GM04503 (cell line): ENCODE results near the gene TSN.
A peak's percentile ranks its signal among the peaks of the same experiment; 100 is the strongest.
"Not testable (repeated sequence)": the region's sequence is repeated elsewhere in the genome, so short reads cannot be mapped to it uniquely, and the experiment has no call there.

Experiments used
- DNase-seq: peaks from one replicate; pipeline ENCODE4 v3.0.0-alpha.2; 2012; ENCODE audit warnings: low read depth

TSN gene

DNA sequence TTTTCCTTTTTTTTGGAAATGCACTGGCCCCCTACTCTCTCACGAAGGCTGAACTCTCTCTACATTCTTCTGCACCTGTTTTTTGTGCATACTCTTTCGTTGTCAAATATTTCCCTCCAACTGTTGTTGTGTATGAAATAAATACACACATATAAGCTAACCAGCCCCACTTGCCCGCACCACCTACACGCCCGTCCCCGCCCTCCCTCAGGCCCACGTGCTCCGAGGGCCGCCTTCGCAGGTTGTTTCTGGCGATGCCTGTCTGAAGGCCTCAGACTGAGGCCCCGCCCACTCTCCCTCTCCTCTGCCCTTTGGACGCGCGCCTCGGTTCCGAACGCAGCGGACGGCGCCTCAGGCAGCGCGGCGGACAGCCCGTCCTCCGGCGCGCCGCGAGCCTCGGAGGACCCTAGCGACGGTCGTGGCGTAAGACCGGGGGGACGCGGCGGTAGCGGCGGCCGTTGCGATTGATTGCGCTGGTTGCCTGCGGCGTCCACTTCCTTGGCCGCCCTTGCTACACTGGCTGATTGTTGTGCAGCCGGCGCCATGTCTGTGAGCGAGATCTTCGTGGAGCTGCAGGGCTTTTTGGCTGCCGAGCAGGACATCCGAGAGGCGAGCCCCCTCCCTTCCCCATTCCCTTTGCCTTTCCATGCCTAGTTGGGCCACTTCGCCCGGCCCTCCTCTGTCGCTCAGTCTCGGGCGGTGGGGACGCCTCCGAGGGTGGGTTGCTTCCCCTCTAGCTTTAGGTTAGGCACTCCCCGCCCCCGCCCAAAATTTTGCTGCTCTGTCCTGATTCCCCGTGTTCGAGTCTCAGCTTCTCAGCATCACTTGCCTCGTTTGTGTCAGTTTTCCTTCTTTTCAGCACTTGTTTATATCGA is at the start of gene TSN:
TSN (plus strand) TSS at position 415 of the 875 bp plus-strand sequence; CDS start at position 544, 129 bp downstream.
- DNase-seq = peak; percentile 69

DNA sequence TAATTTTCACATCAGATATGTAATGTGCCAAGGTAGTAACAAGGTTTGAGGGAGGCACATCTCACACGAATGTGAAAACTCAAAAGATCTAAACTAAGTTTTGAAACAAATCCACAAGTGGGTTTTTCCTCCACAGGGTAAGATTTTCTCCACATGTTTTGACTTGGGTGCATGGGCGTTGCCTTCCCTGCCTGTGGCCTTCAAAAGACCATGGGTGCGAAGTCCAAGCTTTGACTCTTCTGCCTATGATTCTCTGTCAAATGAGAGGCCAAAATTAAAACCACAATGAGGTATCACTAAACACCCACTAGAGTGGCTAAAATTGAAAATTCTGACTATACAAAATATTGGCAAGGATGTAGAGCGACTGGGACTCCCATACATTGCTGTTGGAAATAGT is 49.5 kb upstream of the TSN start:
- DNase-seq = no peak

DNA sequence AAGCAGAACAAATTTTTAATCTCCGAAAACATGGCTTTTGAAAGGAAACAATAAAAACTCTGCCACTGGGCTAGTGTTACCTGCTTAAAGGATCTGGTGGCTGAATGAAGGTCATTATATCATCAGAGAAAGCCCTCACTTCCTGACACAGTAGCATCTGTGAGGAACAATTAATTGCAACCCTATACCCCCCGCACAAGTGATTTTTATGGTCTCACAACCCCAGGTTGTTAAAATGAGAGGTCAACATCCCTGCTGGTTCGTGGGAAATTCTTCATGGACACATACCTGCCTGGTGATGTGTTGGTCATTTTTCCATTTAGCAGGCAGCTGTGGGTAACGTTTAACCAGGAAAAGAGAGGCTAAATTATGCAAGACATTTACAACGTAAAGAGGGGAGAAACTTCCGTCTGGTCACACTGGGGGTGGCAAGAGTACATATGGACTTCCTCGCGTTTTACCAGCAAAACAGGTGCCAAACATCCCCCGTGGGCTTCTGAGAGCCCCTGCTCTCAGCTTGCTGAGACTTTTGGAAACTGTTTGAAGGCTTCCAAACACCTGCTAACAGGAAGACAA is 48.0 kb upstream of the TSN start:
- DNase-seq = no peak

DNA sequence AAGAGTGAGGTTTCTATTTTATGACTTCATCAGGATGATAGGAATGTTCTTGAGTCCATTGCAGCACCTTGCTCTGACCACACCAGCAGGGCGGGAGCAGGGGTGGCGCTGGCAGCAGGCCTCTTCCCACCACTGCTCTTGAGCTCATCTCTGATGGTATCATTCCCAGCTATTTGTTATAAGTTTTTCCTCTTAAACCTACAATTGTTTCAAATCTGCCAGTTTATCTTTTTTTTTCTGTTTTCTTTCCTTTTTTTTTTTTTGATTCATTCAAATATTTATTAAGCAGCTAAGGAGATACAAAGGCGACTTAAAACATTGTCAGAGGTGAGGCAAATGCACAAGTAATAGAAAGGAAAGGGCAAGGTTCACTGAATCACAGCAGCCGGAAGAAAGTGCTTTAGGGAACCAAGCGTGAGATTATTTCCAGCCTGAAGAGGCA is 47.5 kb upstream of the TSN start:
- DNase-seq = no peak

DNA sequence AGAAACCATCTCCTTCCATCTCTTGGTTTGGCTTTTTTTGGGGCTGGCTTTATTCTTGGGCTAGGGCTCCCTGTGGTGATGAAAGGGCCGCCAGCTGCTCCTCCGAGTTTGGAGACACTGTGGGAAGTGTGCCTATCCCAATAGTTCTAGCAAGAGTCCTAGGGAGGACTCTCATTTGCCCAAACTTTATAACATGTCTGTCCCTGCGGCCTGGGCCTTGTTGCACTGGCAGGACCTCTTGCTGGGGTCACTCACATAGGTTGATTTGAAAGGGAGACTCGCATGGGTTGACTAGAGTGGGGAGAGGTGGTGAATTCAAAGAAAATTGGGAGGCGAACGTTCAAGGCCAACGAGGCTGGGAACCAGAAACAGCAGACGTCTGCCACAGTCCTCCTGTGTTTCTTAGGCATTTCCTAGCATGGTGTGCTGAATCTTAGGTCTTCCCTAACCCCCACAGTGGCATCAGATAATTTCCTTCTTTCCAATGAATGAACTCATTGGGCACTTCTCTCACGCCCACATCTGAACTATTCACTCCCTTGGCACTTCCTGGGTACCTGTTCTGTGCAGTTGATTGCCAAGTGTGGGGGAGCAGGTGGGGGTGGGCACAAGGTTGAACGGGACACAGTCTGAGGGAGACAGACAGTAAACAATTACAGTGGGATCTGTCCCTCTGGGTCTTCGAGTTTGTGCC is 45.5 kb upstream of the TSN start:
- DNase-seq = no peak

DNA sequence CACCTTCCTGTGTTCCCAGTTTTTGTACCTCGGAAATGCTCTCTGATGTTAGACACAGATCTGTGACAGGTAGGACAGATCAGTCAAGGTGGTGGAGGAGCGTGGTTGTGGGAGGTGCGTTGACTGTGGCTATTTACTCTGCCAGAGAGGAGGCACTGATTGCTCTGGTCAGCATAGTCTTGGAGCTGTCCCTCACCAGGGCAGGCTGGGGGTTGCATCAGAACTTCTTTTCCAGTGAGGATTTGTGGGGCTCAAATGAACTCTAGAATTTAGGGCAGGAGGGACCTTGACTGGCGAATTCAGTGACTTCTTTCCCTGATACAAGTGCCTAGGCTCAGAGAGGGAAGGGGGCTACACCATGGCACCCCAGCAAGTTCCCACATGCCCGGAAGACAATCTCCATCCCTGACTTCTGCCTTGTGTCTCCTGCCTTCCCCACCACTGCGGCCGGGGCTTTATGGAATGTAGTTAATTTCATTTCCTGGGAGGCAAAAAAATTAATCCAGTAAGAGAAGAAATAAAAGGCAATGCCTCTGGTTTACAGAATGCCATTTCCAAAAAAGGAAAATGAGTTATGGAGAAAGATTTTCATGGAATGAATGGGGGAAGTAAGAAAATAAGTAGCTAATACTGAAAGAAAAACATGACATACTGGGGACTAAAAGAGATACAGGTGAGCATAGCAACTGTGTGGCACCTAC is 44.8 kb upstream of the TSN start:
- no peak for DNase-seq

DNA sequence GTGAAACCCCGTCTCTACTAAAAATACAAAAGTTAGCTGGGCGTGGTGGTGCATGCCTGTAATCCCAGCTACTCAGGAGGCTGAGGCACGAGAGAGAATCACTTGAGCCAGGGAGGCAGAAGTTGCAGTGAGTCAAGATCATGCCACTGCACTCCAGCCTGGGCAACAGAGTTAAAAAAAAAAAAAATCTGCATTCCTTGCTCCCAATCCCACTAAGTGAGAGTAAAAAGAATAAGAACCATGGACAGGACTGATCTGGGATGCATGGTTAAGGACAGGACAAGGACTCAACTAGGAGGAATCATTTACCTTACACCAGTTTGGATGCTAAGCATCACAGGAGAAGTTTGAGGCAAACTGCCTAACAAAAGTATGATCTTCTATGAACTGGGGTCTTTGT is 44.0 kb upstream of the TSN start:
- not testable (repeated sequence) for DNase-seq

DNA sequence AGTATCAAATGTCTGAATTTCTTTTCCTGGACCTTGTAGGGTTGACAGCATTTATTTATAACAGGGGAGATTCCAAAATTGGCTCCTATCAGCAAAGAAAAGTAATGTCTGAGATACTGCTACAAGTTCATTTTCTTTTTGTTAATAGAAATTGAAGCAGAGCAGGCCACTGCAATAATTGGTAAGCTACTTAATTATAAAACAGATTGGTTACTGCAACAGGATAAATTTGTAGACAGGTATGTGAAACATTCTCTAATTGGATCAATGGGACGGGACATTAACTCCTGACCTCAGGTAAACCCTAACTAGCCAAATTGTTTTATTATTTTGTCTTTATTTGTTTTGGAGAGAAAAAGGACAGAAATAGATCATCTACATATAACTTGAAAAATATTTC is 39.3 kb upstream of the TSN start:
- DNase-seq = no peak

DNA sequence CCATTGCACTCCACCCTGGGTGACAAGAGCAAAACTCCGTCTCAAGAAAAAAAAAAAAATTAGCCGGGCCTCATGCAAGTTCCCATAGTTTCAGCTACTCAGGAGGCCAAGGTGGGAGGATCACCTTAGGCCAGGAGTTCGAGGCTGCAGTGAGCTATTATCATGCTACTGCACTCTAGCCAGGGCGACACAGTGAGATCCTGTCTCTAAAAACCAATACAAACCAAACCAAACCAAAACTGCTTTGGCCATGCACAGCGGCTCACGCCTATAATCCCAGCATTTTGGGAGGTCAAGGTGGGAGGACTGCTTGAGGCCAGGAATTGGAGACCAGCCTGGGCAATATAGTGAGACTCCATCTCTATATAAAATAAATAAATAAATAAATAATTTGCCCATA is 37.9 kb upstream of the TSN start:
- DNase-seq = no peak

DNA sequence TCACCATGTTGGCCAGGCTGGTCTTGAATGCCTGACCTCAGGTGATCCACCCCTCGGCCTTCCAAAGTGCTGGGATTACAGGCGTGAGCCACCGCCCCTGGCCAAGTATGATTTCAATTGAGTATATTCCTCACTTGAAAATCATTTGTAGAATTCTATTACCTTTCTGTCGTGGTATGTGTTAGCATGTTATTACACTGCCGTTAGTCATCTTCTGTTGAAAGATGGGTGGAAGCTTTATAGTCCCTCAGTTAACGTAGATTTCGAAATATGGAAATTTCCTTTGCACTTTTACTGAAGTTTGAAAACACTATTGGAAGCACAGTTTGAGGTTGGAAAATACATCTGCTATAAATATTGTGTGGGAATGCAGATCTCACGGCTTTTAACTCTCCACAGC is 33.5 kb upstream of the TSN start:
- peak; percentile 88 for DNase-seq

DNA sequence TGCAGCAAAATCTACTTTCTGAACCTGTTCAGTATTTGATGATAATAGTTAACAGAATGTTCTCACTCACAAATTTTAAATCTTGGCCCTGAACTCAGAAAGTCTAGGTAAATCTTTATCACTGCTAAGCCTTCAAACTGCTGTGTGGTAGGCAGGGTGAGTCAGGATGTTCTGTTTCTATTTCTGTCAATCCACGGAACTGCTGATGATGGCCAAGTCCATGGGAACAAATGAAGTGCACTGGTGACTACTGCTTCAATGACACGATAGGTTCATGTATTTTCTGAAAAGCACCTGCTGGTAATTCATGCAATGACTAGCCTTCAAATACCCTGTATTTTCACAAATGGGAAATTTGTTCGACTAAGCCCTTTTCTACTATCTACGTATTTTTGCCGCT is 33.0 kb upstream of the TSN start:
- DNase-seq = peak; percentile 35

DNA sequence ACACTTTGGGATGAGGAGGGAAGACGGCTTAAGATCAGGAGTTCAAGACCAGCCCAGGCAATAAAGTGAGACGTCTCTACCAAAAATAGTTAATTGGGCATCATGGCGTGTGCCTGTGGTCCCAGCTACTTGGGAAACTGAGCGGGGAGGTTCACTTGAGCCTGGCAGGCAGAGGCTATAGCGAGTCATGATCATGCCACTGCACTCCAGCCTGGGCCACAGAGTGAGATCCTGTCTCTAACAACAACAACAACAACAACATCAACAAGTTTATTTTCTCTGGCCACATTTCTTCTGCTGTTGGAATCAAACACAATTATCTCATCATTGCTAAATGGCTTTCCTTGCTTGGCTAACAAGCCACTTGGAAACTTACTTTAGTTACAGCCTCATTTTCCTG is 32.1 kb upstream of the TSN start:
- no peak for DNase-seq

DNA sequence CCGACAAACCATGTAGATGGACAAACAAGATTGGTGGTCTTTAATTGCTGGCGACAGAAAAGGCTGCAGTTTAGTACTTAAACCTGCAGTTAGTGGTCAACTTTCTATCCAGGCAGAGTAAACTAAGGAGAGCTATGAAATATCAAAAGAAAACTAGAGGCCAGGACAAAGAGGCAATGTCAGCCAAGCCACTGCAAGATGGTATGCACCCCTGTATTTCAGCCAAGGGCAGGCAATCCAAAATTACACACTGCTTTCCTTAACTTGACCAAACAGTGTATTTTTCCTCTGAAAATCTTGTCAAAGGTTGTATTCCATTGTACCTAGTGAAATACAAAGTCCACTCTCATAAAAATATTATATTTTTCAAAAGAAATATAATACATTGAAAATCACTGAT is 28.1 kb upstream of the TSN start:
- no peak for DNase-seq

DNA sequence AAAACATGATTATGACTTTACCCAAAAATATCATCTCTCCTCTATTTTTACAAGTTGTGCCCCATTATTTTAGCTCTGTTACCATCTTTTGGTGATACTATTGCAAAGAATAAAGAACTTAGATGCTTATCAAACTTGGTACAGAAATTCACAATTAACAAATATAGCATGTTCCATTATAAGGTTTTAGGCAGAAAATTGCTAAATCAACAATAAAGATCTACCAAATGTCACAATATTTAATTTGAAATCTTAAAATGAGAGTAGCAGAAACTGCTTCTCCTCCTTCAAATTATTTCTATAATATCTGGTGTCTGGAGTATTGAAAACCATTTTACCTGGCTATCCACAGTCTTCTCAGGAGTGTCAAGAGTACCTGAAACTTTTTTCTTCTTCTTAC is 27.5 kb upstream of the TSN start:
- DNase-seq = no peak

DNA sequence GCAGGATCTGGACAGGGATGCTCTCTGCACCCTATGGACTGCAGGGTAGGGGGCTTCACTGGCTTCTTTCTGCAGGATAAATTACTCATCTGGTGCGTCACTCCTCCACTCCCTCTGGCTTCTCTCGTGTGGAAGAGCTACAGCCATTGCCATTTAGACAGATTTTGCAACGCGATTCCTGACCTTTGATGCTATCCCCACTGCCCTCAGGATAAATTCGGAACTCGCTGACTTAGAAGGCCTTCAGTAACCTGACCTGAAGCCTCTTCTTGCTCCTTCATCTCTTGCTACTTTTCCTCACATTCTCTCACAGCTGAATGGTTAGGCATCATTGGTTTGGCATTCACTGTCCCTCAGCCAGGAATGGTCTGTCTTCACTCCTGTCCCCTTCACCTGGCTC is 24.1 kb upstream of the TSN start:
- no peak for DNase-seq

DNA sequence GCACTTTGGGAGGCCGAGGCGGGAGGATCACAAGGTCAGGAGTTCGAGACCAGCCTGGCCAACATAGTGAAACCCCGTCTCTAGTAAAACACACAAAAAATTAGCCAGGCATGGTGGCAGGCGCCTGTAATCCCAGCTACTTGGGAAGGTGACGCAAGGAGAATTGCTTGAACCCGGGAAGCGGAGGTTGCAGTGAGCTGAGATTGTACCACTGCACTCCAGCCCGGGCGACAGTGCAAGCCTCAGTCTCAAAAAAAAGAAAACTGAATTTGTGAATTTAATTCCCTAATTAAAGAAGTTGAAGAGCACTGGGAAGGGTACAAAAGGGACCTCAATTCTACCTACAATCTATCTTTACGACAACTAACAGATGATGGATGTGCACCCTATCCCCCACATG is 20.9 kb upstream of the TSN start:
- DNase-seq = not testable (repeated sequence)

DNA sequence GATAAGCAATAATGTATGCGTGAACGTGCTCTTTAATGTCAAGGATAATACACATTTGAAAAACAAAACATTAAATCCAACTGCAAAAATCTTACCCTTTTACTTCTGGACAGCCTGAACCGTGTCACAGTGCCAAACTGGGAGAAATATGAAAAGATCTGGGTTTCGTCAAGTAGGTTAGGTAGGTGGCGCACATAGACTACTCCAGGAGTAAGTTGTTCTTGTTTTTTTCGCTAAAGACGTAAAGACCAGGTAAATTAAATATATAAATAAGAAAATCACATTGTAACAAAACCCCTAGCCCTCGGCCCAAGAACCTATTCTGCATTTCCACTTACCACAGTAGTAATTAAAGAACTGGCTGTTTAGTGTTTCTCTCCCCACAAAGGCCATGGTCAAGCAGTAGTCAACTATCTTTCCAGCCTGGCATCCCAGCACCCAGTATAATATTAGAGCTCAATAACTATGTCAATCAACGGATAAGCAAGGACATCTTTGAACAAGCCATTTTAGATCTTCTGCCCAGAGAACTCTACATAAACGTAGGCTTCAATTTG is 19.9 kb upstream of the TSN start:
- DNase-seq = no peak

DNA sequence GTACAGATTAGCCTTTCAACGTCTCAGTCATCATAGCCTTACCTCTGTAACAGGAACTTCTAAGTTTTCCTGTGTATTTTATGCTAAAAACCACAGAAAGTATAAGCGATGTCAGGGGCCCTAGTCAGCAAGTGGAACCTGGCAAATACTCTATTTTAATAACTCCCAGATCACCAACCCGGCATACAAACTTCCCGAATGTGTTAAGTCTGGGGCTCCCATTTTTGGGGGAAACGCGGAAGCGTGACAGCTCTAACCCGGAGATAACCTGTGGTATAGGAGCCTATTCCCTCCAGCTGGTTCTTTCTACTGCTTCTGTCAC is 19.4 kb upstream of the TSN start:
- DNase-seq = no peak

DNA sequence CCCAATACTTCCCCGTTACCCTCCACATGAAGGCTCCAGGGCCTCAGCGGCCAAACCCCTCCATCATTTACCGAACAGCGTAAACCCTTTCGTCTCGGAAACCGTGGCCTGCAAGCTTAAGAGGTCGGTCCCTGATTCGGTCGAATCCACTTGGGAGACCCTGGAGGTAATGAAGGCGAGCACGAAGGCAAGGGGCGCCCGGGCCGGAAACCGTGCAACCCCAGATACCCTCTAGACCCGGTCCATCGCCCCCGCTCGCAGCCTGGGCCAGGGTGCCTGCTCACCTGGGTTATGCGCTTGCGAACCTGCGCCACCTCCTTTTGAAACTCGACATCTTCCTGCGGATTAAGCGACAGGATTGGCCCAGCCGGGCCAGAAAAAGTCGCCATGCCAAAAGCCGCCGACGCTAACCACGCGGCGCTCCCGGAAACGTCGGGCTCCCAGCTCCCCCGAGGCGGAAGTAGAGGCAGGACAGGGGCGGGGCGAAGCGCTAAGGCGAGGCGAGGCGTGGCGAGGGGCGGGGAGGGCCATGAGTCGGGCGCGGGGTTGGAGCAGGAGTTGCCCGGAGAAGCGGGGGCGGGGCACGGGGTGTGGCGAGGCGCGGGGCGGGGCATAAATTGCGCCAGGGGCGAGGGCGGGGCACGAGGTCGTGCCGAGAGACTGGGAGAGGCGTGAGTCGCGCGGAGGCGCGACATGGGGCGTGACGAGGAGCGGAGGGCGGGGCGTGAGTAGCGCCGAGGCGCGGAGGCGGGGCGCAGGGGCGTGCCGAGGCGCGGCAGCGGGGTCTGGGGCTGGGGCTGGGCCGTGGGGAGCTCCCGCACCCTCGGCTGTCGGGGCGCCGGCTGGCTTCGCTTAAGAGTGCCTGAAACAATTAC is 18.8 kb upstream of the TSN start, which contains the start of gene NIFK:
NIFK (minus strand) TSS at position 414 of the 875 bp plus-strand sequence; CDS start at position 389, 25 bp downstream.
- DNase-seq = peak; percentile 72

DNA sequence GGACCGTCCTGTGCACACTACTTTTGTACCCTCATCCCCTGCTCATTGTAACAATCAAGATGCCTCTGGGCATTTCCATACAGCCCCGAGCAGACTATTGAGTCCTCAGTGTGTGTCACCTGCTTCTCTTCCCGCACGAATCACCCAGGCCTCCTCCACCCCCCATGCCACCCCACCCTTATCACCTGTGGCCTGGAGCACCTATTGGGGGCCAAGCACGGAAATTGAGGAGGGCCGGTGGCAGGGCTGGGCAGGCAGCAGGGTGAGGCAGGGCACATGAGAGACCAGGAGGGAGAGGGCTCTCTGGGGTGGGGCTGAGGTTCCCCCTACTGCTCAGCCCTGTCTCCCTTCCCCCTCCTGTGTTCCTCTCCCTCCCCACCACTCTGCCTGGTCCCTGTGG is 14.5 kb upstream of the TSN start:
- DNase-seq = no peak

DNA sequence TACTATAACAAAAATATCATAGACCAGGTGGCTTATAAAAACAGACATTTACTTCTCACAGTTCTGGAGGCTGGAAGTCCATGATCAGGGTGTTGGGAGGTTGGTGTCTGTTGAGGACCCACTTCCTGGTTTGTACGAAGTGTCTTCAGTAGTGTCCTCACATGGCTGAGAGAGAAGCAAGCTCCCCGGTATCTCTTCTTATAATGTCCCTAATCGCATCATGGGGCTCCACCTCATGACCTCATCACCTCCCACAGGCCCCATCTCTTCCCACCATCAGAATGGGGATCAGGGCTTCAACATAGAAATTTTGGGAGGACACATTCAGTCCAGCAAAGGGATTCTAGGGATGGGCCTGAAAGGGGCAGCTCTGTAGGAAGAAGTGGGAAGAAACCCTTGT is 14.0 kb upstream of the TSN start:
- DNase-seq = no peak
